Suprapubic skin (tissue), 3 donors: ENCODE results near the gene SNX19.

ENCODE experiments used
- CTCF ChIP-seq, 2 donors: fragments of 200-600 bp in 1 of 2; fragments of 450-650 bp in 1 of 2; sonication (generic) in 1 of 2; IDR thresholded peaks; one replicate each; pipeline ENCODE4 v1.5.1; 2016 to 2019; ENCODE audit warnings: antibody characterized with exemption in 2 of 2, mild to moderate bottlenecking in 1 of 2, moderate library complexity in 1 of 2
- EP300 ChIP-seq: sonication (generic); formaldehyde crosslinking; IDR thresholded peaks from one replicate; pipeline ENCODE4 v1.6.1; 2017; ENCODE audit warnings: antibody characterized with exemption
- POLR2A ChIP-seq, 2 donors: fragments of 450-650 bp; IDR thresholded peaks; one replicate each; pipeline ENCODE4 v1.6.1; 2017; ENCODE audit warnings: antibody characterized with exemption in 2 of 2, mild to moderate bottlenecking in 2 of 2, moderate library complexity in 2 of 2

- TF ChIP-seq CTCF (IDR thresholded peaks at IDR 0.05) = no peak
- no peak for TF ChIP-seq POLR2A (IDR thresholded peaks at IDR 0.05)
- TF ChIP-seq EP300 = no peak
Observed at GRCh38 chr11:130918081-130918480, 1.8 kb upstream of the SNX19 start.
